Measurements from ENCODE around the gene ARHGEF10L.

The ARHGEF10L gene

DNA sequence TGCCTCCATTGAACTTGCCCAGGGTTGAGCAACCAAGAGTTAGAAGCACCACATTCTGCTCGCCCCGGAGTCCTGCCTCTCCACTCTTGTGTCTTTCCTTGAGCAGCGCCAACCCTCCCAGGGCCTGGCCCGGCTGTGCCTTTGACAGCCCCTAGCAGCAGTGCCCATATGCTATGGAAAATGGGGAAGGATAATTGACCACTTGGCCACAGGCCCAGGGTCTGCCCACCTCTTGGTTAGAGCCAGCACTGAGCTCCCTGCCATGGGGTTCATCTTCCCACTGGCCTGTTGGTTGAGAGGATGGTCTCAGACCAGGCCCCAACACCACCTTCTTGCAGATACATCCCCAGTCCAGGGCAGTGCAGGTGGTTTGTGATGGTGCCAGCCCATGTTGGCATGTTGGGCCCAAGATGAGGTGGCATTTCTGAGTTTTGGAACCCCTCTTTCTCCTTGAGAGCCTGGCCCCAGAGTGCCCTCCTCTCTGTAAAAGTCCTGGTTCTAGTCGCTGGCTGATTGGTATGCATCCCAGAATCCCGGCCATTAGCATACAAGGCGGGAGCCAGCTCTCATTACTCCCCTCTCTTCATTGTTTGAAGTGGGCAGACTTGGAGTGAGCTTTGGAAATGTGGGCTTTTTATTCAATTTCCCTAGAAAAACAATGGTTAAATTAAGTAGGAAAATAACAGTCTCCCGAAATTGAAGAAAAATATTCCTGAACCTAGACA, 7.6 kb downstream of the ARHGEF10L start:
- DNase-seq (ENCODE audit: low read depth): no peak

DNA sequence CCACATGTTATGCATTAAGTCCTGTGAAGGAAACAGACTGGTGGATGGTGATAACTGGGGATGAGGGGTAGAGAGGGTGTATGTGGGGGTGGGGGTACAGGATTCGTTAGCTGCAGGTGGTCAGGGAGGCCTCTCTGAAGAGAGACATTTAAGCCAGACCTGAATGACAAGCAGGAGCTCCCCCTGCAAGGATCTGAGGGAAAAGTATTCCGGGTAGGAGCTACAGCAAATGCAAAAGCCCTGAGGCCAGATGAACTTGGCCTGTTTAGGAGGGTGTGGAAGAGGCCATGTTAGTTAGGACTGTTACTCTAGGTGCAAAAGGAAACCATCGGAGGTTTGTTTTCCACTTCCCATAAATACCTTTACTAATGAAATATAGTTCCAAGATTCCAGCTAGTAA, 9.9 kb downstream of the ARHGEF10L start:
- no peak for DNase-seq (ENCODE audit: low read depth)

DNA sequence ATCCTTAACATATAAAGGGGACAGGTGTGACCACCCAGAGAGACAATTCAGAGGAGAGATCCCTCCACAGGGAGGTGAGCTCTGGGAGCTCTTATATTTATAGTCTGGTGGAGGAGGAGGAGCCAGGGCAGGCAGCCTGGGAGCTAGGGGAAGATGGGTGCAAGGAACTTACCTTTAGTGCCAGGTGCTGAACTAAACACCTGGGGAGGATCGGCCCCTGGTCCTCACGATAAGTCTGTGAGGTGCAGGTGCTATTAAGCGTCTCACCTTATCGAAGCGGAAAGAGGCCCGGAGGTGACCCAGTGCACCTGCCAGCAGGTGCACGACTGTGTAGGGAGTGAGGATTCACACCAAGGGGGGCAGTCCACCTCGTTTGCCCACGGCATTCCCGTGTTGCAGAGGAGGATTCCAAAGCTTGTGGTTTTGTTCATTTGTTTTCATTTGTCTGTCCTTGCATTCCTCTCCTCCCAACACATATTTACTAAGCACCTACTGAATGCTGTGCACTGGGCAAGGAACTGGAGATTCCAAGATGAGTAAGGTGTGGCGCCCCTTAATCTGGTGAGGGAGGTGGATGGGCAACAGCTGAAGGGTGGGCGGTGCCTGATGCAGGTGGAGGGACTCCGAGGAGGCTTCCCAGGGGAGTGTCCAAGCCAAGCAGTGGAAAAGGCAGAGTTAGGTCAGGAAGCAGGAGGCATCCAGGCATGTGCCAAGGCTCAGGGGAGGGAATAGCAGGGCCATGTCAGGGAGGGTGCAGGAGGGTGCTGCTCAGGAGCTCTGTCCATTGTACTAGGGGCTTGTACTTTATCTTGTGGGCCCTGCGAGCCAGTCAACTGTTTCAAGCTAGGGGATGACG, 11.5 kb downstream of the ARHGEF10L start:
- DNase-seq (ENCODE audit: low read depth): no peak

DNA sequence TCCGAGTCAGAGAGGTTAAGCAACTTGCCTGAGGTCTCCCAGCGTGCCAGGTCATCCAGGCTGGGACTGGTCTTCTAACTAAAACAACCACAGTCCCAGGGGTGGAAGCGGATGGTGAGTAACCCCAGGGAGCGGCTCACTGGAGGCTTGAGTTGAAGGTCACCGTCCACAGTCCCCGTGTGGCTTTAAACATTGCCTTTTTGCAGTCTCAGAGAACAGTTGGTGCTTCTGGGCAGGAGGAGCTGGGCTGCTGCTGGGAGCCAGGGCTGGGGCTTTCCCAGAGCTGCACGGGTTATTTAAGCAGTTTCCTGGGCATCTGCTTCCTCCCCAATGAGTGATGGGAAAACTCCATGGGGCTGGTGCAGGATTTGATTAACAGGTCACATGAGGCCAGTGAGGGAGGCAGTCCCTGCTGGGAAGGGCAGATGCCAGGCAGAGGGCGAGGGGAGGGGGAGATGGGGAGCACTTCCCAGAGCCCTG, 12.3 kb downstream of the ARHGEF10L start:
- no peak for DNase-seq (ENCODE audit: low read depth)

DNA sequence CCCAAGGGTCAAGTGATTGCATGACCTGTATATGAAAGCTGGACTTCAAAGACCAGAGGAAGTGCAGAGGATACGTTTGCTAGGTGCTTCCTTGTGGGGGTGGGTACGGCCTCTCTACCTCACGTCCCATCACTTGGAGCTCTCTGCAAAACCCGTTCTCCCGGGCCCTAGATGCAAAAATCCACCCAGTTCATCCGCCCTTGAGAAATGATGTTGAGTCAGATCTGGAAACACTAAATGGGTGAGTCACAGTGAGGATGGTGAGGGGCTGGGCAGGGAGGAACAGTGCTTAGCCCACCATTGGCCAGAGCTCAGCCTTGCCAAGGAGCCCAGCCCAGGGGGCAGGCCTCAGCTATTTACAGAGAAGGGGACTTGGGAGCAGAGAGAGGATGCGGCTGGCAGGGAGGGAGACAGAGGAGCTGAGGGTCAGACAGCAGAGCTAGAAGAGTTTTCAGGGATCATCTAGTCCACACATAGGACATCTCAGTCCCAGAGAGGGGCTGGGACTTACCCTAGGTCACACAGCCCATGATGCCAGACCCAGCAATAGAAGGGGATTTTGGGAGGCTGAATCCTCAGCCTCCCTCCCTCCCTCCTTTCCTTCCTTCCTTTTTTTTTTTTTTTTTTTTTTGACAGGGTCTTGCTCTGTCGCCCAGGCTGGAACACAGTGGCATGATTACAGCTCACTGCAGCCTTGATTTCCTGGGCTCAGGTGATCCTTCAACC, 14.6 kb downstream of the ARHGEF10L start:
- DNase-seq (ENCODE audit: low read depth): no peak

DNA sequence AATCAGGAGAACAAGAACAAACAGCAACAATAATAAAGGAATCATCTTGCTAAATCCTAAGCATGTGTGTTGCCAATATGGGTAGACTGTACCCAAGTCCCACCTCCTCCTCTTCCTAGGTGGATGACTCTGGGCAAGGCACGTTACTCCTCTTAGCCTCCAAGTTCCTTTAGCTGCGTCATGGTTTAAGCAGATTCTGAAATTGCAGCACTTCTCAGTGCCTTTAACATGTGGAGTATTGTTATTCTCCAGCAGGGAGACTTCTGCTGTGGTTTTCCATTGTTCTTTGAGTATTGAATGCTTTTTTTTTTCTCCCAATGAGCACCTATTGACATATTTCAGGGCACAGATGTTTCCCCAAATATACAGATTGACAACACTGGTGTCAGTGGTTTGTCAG, 15.5 kb downstream of the ARHGEF10L start:
- DNase-seq (ENCODE audit: low read depth): no peak

DNA sequence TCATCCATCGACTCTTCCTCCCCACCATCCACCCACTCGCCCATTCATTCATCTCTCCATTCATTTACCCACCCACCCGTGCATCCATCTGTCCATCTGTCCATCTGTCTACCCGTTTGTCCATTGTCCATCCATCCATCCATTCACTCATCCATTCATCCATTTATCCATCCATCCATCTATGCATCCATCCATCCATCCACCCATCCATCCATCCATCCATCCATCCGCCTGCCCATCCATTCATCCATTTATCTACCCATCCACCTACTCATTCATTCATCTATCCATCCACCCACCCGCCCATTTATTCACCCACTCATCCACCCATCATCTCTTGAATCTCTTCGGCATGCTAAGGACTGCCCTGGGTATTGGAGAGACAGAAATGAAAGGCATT, 18.5 kb downstream of the ARHGEF10L start:
- no peak for DNase-seq (ENCODE audit: low read depth)

DNA sequence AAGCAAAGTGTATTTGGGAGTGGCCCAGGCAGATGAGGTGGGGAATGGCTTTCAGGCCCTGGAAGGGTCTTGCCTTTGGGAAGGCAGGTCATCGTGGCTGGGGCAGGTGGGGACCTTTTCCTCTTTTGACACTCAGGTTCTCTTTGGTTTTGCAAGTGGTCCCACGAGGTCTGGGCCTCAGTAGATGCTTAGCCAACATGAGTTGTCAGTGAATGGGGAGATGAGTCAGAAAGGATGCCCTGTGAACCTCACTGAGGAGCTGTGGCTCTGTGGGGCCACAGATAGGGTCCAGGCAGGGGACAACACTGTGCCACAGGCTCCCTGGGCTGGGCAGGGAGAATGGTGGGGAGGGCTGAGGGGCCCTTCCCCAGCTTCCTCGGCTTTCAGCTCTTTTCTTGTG, 19.0 kb downstream of the ARHGEF10L start:
- DNase-seq (ENCODE audit: low read depth): no peak

DNA sequence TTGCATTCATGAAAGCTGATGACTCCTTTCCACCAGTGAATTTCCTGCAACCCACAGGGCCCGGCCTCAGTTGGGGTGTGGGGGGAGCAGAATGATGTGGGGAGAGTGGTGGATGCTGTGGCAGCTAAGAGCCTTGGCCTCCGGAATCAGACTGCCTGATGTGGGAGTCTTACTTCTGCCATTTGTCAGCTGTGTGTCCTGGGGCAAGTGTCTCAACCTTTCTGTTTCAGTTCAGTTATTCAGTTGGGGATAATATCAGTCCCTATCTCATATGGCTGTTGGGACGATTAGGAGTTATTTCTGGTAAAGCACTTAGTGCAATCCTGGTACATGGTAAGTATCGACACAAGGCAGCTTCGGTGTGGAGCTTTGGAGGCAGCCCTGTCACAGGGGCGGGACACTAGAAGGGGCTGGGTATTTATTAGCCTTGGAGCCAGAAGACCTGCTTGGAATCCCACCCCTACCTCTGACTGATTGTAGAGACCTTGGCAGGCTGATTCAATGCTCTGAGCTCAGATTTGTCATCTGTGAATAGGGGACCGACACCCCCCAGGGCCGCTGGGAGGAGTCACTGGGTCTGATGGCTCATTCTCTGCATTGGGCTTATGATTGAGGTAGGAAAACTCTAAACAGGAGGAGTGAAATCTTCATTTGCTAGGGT, 19.6 kb downstream of the ARHGEF10L start:
- DNase-seq (ENCODE audit: low read depth): no peak

DNA sequence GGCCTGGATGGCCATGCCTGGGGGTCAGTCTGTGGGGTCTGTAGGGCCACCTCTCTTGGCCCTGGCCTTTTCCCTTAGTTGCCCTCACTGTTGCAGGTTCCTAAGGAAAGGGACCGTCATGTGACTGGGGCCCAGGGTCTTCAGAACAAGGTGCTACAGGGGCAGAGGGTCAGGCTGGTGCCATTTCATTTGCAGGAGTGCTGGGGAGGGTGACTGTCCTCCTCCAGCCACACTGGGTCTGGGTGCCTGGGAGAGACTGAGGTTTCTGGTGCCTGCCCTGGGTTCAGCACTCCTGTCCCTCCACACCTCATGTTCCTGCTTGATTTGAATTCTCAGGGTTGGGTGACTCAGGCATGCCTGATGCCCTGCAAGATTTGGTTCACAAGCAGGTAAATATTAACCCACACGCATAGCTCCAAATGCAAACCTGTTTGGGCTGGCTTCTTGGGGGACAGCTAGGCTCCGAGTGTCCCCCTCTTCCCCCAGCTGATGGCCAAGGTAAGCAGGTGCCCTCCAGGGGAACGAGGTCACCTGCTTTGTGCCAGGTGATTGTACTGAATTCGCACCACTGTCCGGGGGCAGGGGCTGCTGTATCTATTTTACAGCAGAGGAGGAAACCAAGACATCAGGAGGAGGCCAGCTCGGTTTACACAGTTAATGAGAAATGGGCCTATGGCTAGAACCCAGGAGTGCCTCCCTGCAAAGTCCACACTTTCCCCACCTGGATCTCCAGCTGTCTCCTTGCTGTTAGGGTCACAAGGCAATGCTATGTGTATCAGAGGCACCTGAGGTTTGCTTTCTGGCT, 20.3 kb downstream of the ARHGEF10L start:
- no peak for DNase-seq (ENCODE audit: low read depth)

DNA sequence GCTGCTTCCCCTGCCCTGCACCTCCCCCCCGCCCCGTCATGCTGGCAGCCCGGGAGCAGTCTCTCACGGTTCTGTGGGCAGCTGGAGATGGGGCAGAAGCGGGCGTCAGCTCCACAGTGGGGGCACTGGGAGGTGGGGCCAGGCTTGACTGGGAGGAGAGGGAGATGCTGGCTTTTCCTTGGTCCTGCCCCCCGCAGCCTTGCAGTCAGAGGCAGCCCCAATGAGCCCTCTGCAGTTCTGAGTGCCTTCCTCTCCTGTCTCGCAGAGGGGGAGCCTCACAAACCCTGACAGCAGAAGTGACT, 21.7 kb downstream of the ARHGEF10L start:
- no peak for DNase-seq (ENCODE audit: low read depth)

DNA sequence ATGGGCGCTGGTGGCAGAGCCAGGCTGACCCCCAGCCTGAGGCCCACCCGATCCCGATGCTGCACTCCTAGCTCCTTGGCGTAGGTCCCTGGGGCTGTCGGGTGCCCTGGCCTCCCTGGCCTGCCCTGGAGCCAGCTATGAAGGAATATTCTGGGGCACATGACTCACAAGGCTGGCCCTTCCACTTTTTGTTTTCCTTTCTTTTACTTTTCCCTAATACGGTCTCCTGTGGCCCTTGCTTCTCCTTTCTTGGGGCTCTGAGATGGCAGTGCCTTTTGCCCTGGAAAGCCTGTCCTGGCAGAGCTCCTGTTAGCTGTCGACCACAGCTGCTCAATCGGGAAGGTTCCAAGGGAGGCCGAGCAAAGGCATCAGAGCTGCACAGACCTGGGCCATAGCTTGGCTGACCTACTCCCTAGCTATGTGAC, 22.1 kb downstream of the ARHGEF10L start:
- DNase-seq (ENCODE audit: low read depth): no peak

DNA sequence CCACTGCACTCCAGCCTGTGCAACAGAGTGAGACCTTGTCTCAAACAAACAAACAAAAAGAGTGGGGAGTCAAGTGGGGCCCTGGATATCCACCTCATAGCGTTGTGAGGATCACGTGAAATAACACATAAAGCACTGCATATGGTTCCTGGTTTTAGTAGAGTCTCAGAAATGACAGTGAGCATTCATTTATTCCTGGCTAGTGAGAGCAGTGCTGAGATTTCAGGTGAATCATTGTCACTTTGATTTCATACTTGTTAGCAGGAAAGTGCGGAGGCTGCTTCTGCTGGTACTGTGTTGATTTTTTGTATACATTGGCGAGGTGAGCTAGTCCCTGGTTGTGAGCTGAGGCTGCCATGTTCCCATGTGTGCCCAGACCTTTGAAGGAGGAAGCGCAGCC, 22.9 kb downstream of the ARHGEF10L start:
- DNase-seq (ENCODE audit: low read depth): no peak

DNA sequence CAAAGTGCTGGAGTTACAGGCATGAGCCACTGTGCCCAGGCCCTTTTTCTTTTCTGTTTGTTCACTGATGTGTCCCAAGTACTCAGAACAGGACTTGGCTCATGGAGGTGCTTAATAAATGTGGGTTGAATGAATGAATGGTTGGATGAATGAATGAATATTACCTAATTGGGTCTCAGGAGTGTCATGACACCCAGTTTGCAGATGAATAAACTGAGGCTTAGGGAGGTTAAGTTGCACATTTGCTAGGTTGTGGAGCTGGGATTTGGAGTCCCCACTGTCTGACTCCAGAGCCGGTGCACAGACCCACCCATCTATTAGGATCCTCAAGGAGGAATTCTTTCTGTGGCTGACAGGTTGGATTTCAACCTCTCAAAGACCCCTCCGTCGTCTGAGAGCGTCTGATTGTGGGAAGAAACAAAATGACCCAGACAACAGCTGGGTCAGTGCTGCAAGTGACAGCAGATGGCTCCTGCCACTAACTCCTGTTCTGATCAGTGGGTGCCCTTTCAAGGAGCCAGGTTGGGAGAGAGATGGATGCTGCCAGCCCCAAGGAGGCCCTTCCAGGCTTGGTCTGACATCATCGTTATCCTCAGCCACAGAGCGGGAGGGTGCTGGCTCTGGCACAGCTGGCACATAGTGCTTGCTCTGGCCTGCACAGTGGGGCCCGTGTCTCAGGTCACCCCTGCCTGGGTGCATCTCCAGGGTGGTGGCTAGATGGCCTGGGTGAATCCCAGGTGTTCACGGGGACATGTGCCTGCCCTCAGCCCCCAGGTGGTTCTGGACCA, 24.2 kb downstream of the ARHGEF10L start:
- no peak for DNase-seq (ENCODE audit: low read depth)

DNA sequence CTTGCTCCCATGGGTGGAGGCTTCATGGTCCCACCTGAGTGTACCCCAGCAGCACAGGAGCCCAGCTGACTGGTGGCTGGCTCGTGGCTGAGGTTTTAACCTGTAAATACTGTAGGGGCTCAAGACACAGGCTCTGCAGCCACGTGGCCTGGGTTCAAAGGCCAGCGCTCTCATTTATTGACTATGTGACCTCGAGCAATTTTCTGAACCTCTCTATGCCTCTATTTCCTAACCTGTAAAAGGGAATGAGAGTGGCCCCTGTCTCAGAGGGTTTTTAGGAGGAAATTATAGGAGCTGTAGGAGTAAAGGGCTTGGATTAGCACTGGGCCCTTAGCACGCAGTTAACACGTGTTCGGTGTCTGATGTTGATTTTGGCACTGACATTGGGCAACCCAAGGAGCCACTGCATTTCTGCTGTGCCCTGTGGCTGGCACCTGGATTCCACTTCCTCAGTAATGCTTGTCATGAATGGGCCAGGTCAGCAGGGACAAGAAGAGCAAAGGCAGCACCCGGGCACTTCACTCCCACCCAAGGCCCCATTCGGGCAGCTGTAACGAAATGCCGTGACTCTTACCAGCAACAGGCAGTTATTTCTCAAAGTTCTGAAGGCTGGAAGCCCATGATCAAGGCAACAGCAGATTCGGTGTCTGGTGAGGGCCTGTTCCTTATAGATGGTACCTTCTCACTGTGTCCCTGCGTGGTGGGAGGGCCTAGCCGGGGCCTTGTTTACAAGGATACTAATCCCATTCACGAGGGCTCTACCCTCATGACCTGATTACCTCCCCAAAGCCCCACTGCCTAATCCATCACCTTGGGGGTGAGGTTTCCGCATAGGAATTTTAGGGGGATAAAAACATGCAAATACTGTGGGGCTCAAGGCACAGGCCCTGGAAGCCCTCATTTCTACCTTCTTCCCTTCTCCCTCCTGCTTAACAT, 25.2 kb downstream of the ARHGEF10L start:
- DNase-seq (ENCODE audit: low read depth): no peak

DNA sequence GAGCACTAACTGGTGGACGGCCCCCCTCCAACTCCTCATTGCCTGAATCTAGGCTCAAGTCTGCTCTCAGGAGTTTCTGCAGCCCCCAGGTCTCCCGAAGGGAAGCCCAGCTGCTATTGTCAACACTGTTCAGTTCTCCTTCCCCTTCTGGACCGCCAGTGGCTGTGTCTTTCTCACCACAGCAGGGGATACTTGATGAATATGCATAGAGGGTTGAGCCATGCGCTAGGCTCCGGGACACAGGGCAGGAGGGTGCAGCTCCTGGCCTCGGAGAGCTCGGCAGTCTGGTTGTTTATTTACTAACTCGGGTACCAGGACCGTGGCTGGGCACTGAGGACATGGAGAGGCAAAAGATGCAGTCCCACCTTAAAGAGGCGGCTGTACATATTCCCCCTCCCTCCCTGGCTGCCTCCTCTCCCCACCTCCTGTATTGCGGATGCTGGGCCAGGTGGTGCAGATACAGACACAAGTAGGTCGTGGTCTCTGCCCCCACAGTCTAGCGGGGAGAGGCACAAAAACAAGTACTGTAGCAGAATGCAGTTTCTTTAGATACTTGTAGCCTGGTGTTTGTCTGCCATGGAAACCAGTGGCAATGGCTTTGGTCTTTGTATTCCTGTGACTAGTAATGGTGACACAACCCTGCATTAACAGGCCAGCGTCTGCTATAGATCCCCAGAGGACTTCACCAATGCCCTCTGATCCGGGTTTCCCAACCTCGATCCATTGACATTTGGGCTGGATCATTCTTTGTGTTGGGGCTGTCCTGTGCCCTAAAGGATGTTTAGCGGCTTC, 26.2 kb downstream of the ARHGEF10L start:
- DNase-seq (ENCODE audit: low read depth): no peak

DNA sequence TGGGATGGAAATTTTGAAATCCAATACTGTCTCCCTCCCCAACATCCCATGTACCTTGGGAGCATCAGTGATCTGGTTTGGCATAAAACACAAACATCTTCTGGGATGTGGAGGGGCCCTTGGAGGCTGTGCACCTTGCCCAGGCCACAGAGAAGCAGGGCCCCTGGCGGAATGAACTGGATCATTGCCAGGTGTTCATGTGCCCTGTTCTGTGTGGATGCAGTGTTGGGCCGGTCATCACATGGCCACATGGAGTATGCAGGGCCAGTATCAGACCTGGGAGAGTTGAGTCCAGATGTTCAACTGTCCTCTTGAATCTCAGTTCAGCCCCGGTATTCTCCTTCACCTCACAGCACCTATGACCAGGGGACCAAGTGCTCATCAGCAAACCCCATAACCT, 26.9 kb downstream of the ARHGEF10L start:
- no peak for DNase-seq (ENCODE audit: low read depth)

DNA sequence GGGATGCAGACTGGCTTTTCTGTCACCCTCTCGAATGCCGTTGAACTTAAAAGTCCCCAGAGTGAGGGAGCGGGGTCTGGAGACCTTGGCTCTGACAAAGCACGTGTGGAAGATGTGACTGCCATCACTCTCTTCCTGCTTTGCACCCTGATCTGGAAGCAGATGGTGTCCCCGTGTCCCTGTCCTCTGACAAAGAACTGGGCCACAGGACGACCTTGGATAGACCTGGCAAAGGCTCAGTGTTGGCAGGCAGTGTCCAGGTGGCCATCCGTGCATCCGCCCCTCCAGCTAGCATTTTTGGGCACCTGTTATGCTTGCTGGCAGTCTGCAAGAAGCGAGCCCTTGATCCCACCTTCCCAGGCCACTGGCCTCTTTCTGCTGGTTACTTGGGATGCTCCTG, 27.4 kb downstream of the ARHGEF10L start:
- DNase-seq (ENCODE audit: low read depth): no peak

DNA sequence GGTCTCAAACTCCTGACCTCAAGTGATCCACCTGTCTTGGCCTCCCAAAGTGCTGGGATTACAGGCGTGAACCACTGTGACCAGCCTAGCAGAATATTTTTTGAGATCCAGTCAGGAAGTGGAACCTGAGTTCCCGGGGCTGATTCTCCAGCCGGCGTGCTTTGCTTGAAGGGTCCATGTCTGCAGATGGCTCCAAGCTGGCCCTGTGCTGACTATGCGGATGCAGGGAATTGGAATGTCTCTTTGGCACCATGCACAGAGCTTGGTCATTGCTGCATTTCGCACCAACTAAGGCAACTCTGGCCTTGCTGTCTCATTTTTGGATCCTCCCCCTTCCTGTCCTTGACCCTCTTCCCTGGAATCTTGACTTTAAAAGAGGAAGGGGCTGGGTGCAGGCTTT, 28.1 kb downstream of the ARHGEF10L start:
- DNase-seq (ENCODE audit: low read depth): no peak
